IMR-90 (cell line): Measurements from ENCODE around the gene BEX3. TPM values are rescaled to one million over a fixed set of nuclear protein-coding genes. Genes with fewer than 3 reads are reported as not detected.
A peak's percentile ranks its signal among the peaks of the same experiment; 100 is the strongest.

Source experiments
- ATAC-seq: fragments of 200-7000 bp; cut with Tn5 transposase; 2 replicates; pipeline ENCODE4 v1.9.1; 2020; ENCODE audit warnings: low read depth, mild to moderate bottlenecking, moderate library complexity
- BruUV-seq: library from RNA; stranded (reverse); fragments of 400-500 nt; replicated peaks from 2 replicates; lab custom pipeline; 2021; lab: Mats Ljungman, UMichigan
- CTCF ChIA-PET: fragments of 300-600 bp; formaldehyde crosslinking; extraction: SDS; loops from one replicate; lab custom pipeline; 2021; ENCODE audit warnings: antibody characterized with exemption; lab: Yijun Ruan, JAX
- POLR2A ChIA-PET: fragments of 300-600 bp; sonication (Branson Sonifier 250); formaldehyde crosslinking; loops from one replicate; lab custom pipeline; 2022; ENCODE audit warnings: antibody characterized with exemption; ENCODE audit not compliant: unreplicated experiment; lab: Charles Lee
- DNase-seq: peaks from one replicate; pipeline ENCODE4 v3.0.0; 2013
- H2AFZ ChIP-seq: replicated peaks from 2 replicates; pipeline ENCODE3; 2013; ENCODE audit warnings: low read length, mild to moderate bottlenecking; ENCODE audit not compliant: poor library complexity
- H2AK5ac ChIP-seq: 2 replicates; pipeline ENCODE4 v1.6.1; 2013; ENCODE audit warnings: low read depth, low read length, inconsistent platforms
- H2AK9ac ChIP-seq: replicated peaks from 2 replicates; pipeline ENCODE3; 2013; ENCODE audit warnings: mild to moderate bottlenecking, low read depth, low read length, moderate library complexity; ENCODE audit not compliant: poor library complexity
- H2BK120ac ChIP-seq: 2 replicates; pipeline ENCODE4 v1.6.1; 2013; ENCODE audit warnings: low read depth, low read length, inconsistent platforms
- H2BK15ac ChIP-seq: 3 replicates; pipeline ENCODE4 v1.6.1; 2013; ENCODE audit warnings: low read depth, low read length, inconsistent platforms
- H2BK20ac ChIP-seq: 2 replicates; pipeline ENCODE4 v1.6.1; 2013; ENCODE audit warnings: low read depth, mild to moderate bottlenecking, inconsistent platforms, low read length, moderate library complexity
- H2BK5ac ChIP-seq: 2 replicates; pipeline ENCODE4 v1.6.1; 2013; ENCODE audit warnings: mild to moderate bottlenecking, low read depth, low read length, inconsistent platforms; ENCODE audit not compliant: poor library complexity, severe bottlenecking
- H3K14ac ChIP-seq: replicated peaks from 2 replicates; pipeline ENCODE4 v1.6.1; 2013; ENCODE audit warnings: low read depth, low read length, inconsistent platforms
- H3K18ac ChIP-seq: 2 replicates; pipeline ENCODE4 v1.6.1; 2013; ENCODE audit warnings: low read depth, low read length, control low read depth
- H3K23ac ChIP-seq: 2 replicates; pipeline ENCODE4 v1.6.1; 2013; ENCODE audit warnings: low read depth, low read length, inconsistent platforms
- H3K27ac ChIP-seq: 2 replicates; pipeline ENCODE4 v1.5.1; 2013; ENCODE audit warnings: mild to moderate bottlenecking, control low read depth, low read length; ENCODE audit not compliant: insufficient read depth
- H3K27me3 ChIP-seq: 2 replicates; pipeline ENCODE4 v1.6.1; 2013; ENCODE audit warnings: low read length; ENCODE audit not compliant: control insufficient read depth, insufficient read depth
- H3K36me3 ChIP-seq: 2 replicates; pipeline ENCODE4 v1.6.1; 2013; ENCODE audit warnings: low read length, mixed read lengths; ENCODE audit not compliant: control insufficient read depth, insufficient read depth
- H3K4ac ChIP-seq: 2 replicates; pipeline ENCODE4 v1.6.1; 2013; ENCODE audit warnings: low read depth, low read length, inconsistent platforms
- H3K4me1 ChIP-seq: 2 replicates; pipeline ENCODE4 v1.6.1; 2013; ENCODE audit warnings: low read length, mixed read lengths; ENCODE audit not compliant: control insufficient read depth, insufficient read depth
- H3K4me2 ChIP-seq: 2 replicates; pipeline ENCODE4 v1.6.1; 2013; ENCODE audit warnings: low read depth, mild to moderate bottlenecking, control low read depth, low read length, moderate library complexity
- H3K4me3 ChIP-seq: 2 replicates; pipeline ENCODE4 v1.5.1; 2013; ENCODE audit warnings: low read depth, mild to moderate bottlenecking, control low read depth, low read length, moderate library complexity; ENCODE audit not compliant: insufficient read depth
- H3K56ac ChIP-seq: 2 replicates; pipeline ENCODE4 v1.6.1; 2013; ENCODE audit warnings: low read length, inconsistent platforms; ENCODE audit not compliant: insufficient read depth; ENCODE audit errors: extremely low read depth
- H3K79me1 ChIP-seq, 2 experiments: 2 replicates each; pipeline ENCODE4 v1.6.1; 2013; ENCODE audit warnings: low read length in 2 of 2, inconsistent platforms in 1 of 2, low read depth in 1 of 2
- H3K9ac ChIP-seq: 2 replicates; pipeline ENCODE4 v1.6.1; 2013; ENCODE audit warnings: low read depth, low read length, control low read depth
- H3K9me1 ChIP-seq: 2 replicates; pipeline ENCODE4 v1.6.1; 2013; ENCODE audit warnings: low read length, inconsistent platforms; ENCODE audit not compliant: insufficient read depth
- H3K9me3 ChIP-seq: 2 replicates; pipeline ENCODE4 v1.6.1; 2013; ENCODE audit warnings: low read length; ENCODE audit not compliant: control insufficient read depth, insufficient read depth
- H4K20me1 ChIP-seq: 2 replicates; pipeline ENCODE4 v1.6.1; 2013; ENCODE audit warnings: low read length, inconsistent platforms; ENCODE audit not compliant: insufficient read depth
- H4K5ac ChIP-seq: 2 replicates; pipeline ENCODE4 v1.6.1; 2013; ENCODE audit warnings: mild to moderate bottlenecking, low read depth, low read length, control low read depth
- H4K8ac ChIP-seq, 2 experiments: 2 replicates each; pipeline ENCODE4 v1.6.1; 2013; ENCODE audit warnings: low read depth in 2 of 2, low read length in 2 of 2, control low read depth in 1 of 2, inconsistent platforms in 1 of 2
- H4K91ac ChIP-seq: 2 replicates; pipeline ENCODE4 v1.6.1; 2013; ENCODE audit warnings: low read depth, low read length, inconsistent platforms; ENCODE audit not compliant: insufficient read depth
- BHLHE40 ChIP-seq: fragments of 150-350 bp; IDR thresholded peaks from 2 replicates; pipeline ENCODE4 v1.6.1; 2016; ENCODE audit warnings: mild to moderate bottlenecking, low read depth, low read length
- CEBPB ChIP-seq: IDR thresholded peaks from 2 replicates; pipeline ENCODE4 v1.6.1; 2012; ENCODE audit warnings: low read depth, low read length, improper control_type of control experiment
- CHD1 ChIP-seq: IDR thresholded peaks from 2 replicates; pipeline ENCODE4 v1.6.1; 2012; ENCODE audit warnings: low read depth, low read length, improper control_type of control experiment
- FOS ChIP-seq: fragments of 150-350 bp; IDR thresholded peaks from 2 replicates; pipeline ENCODE4 v1.6.1; 2016; ENCODE audit warnings: low read depth, low read length
- MAFK ChIP-seq: IDR thresholded peaks from 2 replicates; pipeline ENCODE4 v1.6.1; 2012; ENCODE audit warnings: low read depth, low read length, improper control_type of control experiment
- MAZ ChIP-seq: IDR thresholded peaks from 2 replicates; pipeline ENCODE4 v1.6.1; 2012; ENCODE audit warnings: low read depth, mild to moderate bottlenecking, low read length, improper control_type of control experiment, moderate library complexity, borderline replicate concordance
- MXI1 ChIP-seq: IDR thresholded peaks from 2 replicates; pipeline ENCODE4 v1.6.1; 2012; ENCODE audit warnings: low read depth, mild to moderate bottlenecking, low read length, moderate library complexity, borderline replicate concordance
- NFE2L2 ChIP-seq: fragments of 150-350 bp; IDR thresholded peaks from 2 replicates; pipeline ENCODE4 v1.6.1; 2016; ENCODE audit warnings: low read depth, mild to moderate bottlenecking, low read length
- POLR2A ChIP-seq: IDR thresholded peaks from 2 replicates; pipeline ENCODE4 v1.6.1; 2012; ENCODE audit warnings: mild to moderate bottlenecking, low read depth, low read length
- RAD21 ChIP-seq: IDR thresholded peaks from 2 replicates; pipeline ENCODE4 v1.6.1; 2012; ENCODE audit warnings: low read length, improper control_type of control experiment
- RCOR1 ChIP-seq: IDR thresholded peaks from 2 replicates; pipeline ENCODE4 v1.6.1; 2012; ENCODE audit warnings: mild to moderate bottlenecking, low read length, improper control_type of control experiment; ENCODE audit not compliant: insufficient replicate concordance
- RFX5 ChIP-seq: IDR thresholded peaks from 2 replicates; pipeline ENCODE4 v1.8.0; 2012; ENCODE audit warnings: low read depth, mild to moderate bottlenecking, low read length, moderate library complexity
- SMC3 ChIP-seq: fragments of 150-350 bp; IDR thresholded peaks from 2 replicates; pipeline ENCODE4 v1.6.1; 2016; ENCODE audit warnings: low read depth, mild to moderate bottlenecking, antibody characterized with exemption, low read length, moderate library complexity
- WGBS, 2 experiments: methylation state at CpG; one replicate each; pipeline versions ENCODE4 v1.1.5 to v1.1.7; 2013; ENCODE audit warnings: missing lambda C conversion rate in 2 of 2; ENCODE audit not compliant: insufficient read length in 1 of 2; ENCODE audit errors: extremely low coverage in 2 of 2; 5-methylcytosine and 5-hydroxymethylcytosine counted together
- dilution Hi-C: fragments of 300-500 bp; cut with HindIII; formaldehyde crosslinking; loops from one replicate; pipeline ENCODE4 v1.14.3; 2018; ENCODE audit warnings: low sequenced_read_pairs; ENCODE audit not compliant: unreplicated experiment
- in situ Hi-C: fragments of 300-500 bp; cut with MboI; formaldehyde crosslinking; loops from 3 replicates; pipeline ENCODE4 v1.14.3; 2019; ENCODE audit warnings: low sequenced_read_pairs, inconsistent platforms, mixed read lengths
- intact Hi-C: fragments of 100-400 bp; cut with micrococcal nuclease; formaldehyde crosslinking; loops from 2 replicates; pipeline ENCODE4 v1.10.0; 2022
- polyA plus RNA-seq, 3 experiments: library from polyadenylated mRNA; depleted of rRNA; stranded (reverse); fragments of >200 nt; gene quantifications; 2 replicates each; pipeline ENCODE4 v1.2.3, GENCODE V29; 2012; ENCODE audit warnings: low replicate concordance in 1 of 3
- total RNA-seq: library from RNA; depleted of rRNA; stranded (reverse); fragments of >200 nt; gene quantifications from 2 replicates; pipeline ENCODE4 v1.2.3, GENCODE V29; 2012
- TF ChIP-seq, protein P1 (sequence below): fragments of 150-350 bp; IDR thresholded peaks from 2 replicates; pipeline ENCODE4 v1.6.1; 2016; ENCODE audit warnings: low read depth, mild to moderate bottlenecking, low read length, moderate library complexity, borderline replicate concordance
- TF ChIP-seq, protein P2 (sequence below): conservative IDR thresholded peaks from 2 replicates; pipeline ENCODE4 v1.5.1; 2012; ENCODE audit warnings: mild to moderate bottlenecking, low read depth, low read length, improper control_type of control experiment

BEX3 gene
- total and polyA plus RNA-seq, 2 of the 4 experiments (the other 2 are of a cell fraction), result 114 to 409 TPM

DNA sequence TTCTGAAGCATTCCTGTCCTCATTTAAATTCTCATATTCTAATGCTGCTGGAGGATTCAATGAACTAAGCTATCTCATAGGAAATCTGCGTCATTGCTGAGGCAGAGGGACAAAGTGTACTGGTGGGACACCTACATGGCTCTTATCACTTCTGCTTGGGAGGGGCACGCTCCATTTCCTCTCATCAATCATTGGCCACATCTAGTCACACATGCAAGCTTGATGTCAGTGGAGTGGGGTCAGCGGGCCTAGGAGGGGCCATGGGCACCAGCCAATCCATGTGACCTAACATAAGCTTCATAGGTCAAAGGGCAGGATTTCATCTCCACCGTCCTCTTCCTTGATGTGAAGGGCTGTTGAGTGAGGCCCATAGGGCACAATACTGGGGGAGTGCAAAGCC is 21.4 kb downstream of the BEX3 start:
- in situ Hi-C loops, result no loop called here

More for the DNA sequence above, 21.4 kb downstream of the BEX3 start:
- Histone ChIP-seq H3K27ac (peak overlapping the region; percentile 77), H4K20me1 (no peaks in the 10 kb centered on the region), H2BK5ac (peak overlapping the region; percentile 99), H3K4me3 (no peak overlapping the region), H4K8ac (peak overlapping the region; percentile 61 to 95), H3K27me3 (no peaks in the 10 kb centered on the region; the same call in 1 of the 2 replicates), H2BK15ac (peak overlapping the region; percentile 53), H3K4me2 (no peak overlapping the region), H4K91ac (peak overlapping the region; percentile 94), H2BK120ac (peak overlapping the region; percentile 98), H2AK5ac (peak overlapping the region; percentile 46), H3K23ac (peak overlapping the region; percentile 97; the same call in 1 of the 2 replicates), H4K5ac (peak overlapping the region; percentile 87), H3K4me1 (peaks cover 18% of the 10 kb centered on the region), H3K9ac (no peak overlapping the region), H3K9me3 (no peaks in the 10 kb centered on the region), H2AFZ (peak overlapping the region; percentile 46), H3K56ac (no peak overlapping the region), H3K4ac (peak overlapping the region; percentile 98), H2AK9ac (peak overlapping the region; percentile 47), H3K36me3 (no peaks in the 10 kb centered on the region), H3K79me1 (no peaks in the 10 kb centered on the region), H3K14ac (peak overlapping the region; percentile 95), H3K9me1 (peaks cover 6% of the 10 kb centered on the region; the same call in 1 of the 2 replicates), H2BK20ac (peak overlapping the region; percentile 99), H3K18ac (peak overlapping the region; percentile 95; the same call in 1 of the 2 replicates)
- ATAC-seq, result no peak
- no CpG with 5 or more reads among the region's 4 CpGs for WGBS, 2 experiments
- dilution Hi-C loops, result no loop called here
- no peak for DNase-seq
- BruUV-seq, result no TSS peak
- CTCF ChIA-PET, result no interaction called here
- TF ChIP-seq MAFK, result no peak
- no peak for TF ChIP-seq SMC3
- TF ChIP-seq BHLHE40, result no peak
- TF ChIP-seq RAD21, result no peak
- TF ChIP-seq CEBPB, result no peak
- TF ChIP-seq, protein P1, sequence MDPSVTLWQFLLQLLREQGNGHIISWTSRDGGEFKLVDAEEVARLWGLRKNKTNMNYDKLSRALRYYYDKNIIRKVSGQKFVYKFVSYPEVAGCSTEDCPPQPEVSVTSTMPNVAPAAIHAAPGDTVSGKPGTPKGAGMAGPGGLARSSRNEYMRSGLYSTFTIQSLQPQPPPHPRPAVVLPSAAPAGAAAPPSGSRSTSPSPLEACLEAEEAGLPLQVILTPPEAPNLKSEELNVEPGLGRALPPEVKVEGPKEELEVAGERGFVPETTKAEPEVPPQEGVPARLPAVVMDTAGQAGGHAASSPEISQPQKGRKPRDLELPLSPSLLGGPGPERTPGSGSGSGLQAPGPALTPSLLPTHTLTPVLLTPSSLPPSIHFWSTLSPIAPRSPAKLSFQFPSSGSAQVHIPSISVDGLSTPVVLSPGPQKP, result no peak
- TF ChIP-seq CHD1, result no peak
- TF ChIP-seq, protein P2, sequence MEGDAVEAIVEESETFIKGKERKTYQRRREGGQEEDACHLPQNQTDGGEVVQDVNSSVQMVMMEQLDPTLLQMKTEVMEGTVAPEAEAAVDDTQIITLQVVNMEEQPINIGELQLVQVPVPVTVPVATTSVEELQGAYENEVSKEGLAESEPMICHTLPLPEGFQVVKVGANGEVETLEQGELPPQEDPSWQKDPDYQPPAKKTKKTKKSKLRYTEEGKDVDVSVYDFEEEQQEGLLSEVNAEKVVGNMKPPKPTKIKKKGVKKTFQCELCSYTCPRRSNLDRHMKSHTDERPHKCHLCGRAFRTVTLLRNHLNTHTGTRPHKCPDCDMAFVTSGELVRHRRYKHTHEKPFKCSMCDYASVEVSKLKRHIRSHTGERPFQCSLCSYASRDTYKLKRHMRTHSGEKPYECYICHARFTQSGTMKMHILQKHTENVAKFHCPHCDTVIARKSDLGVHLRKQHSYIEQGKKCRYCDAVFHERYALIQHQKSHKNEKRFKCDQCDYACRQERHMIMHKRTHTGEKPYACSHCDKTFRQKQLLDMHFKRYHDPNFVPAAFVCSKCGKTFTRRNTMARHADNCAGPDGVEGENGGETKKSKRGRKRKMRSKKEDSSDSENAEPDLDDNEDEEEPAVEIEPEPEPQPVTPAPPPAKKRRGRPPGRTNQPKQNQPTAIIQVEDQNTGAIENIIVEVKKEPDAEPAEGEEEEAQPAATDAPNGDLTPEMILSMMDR, result no peak
- no peak for TF ChIP-seq NFE2L2
- TF ChIP-seq MAZ, result no peak
- TF ChIP-seq RCOR1, result no peak
- TF ChIP-seq RFX5, result no peak
- no peak for TF ChIP-seq POLR2A
- TF ChIP-seq FOS, result no peak
- TF ChIP-seq MXI1, result no peak
- intact Hi-C loops, result no loop called here
- POLR2A ChIA-PET, result no interaction called here
